ENCODE data around the gene ORAI2. TPM values are rescaled to one million over a fixed set of nuclear protein-coding genes. Genes with fewer than 3 reads are reported as not detected.

The ORAI2 gene
- 10 to 100 TPM; 19.9 to 72.6 (median 26.2) TPM for total RNA-seq
- polyA plus RNA-seq = 10 to 100 TPM; 29.5 to 33.5 TPM
- 34.7 reads per million, percentile 63 among the genes with 10 or more reads in this experiment for total RNA-seq

GRCh38 chr7:102433219-102434038 is at the start of gene ORAI2:
TSS of gene ORAI2 (plus strand) at chr7:102433575. CDS start at chr7:102438957, 5,382 bp downstream.
- Histone ChIP-seq H3K27ac (ENCODE audit: low read depth, low read length) (peak within 1 kb of the TSS; percentile 96), H3K4me1 (ENCODE audit: control insufficient read depth in 2 of 2, insufficient read depth in 2 of 2, low read length in 2 of 2) (peaks cover 34 to 55% of the 10 kb centered on the region in 2 donors), H3K36me3 (ENCODE audit: control insufficient read depth in 2 of 3, insufficient read depth in 3 of 3, low read length in 3 of 3) (peaks cover 0 to 4% (median 0%) of the 10 kb centered on the region in 3 experiments), H3K9me3 (ENCODE audit: control insufficient read depth in 2 of 3, low read length in 3 of 3) (no peaks in the 10 kb centered on the region), H3K4me3 (ENCODE audit: low read length) (peak within 1 kb of the TSS; percentile 59), H3K27me3 (ENCODE audit: control insufficient read depth in 2 of 2, insufficient read depth in 2 of 2, low read length in 2 of 2) (no peaks in the 10 kb centered on the region)
- H3K9me3 Mint-ChIP-seq = peaks cover 0 to 2% (median 0%) of the 10 kb centered on the region in 11 donors
- DNase-seq (peak; percentile 72 to 94 (median 81)), ATAC-seq (peak; percentile 86)
- H3K36me3 Mint-ChIP-seq = peaks cover 0 to 22% (median 0%) of the 10 kb centered on the region in 5 donors
- H3K27me3 Mint-ChIP-seq = no peaks in the 10 kb centered on the region
- peaks cover 38 to 62% (median 49%) of the 10 kb centered on the region in 7 donors for H3K4me1 Mint-ChIP-seq
- peak within 1 kb of the TSS; percentile 76 to 91 (median 88) for H3K4me3 Mint-ChIP-seq
- ChIA-PET POLR2A (interaction anchor here (1.0 to 20.5 kb wide), 5 partner anchors 18 to 33 kb away, joined by 4 to 510 read pairs (median 8); partner anchors contain the start of genes ALKBH4 and LRWD1), CTCF (interaction anchor here (0.6 to 4.6 kb wide), 6 partner anchors 18 to 36 kb away, joined by 3 to 20 read pairs (median 8); no protein-coding TSS in a partner anchor)
- intact Hi-C loops (cut with micrococcal nuclease) = loop anchor here (1.0 to 2.0 kb wide), 4 partner anchors 7 to 37 kb away; partner anchors contain the start of genes ALKBH4 (in 2 of the 2), LRWD1 (in 2 of the 2) and PRKRIP1 (in 1 of the 2)
- peak within 1 kb of the TSS; percentile 97 to 100 (median 99) for H3K27ac Mint-ChIP-seq

DNA sequence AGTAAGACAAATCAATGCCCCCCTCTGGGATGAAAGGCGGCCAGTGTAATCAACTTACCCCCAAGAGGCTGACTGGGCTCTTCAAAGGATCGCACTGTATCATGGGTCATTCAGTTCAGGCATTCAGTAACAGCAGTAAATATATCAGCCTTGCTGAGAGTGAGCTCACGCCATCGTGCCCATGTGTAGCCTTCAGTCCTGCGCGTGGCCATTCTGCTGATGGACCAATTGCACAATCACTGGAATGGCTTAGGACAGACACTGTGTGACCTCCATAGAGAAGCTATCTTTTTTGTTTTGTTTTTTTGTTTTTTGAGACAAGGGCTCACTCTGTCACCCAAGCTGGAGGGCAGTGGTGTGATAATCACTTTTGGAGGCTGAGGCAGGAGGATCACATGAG is 46.3 kb upstream of the ORAI2 start:
- CTCF ChIA-PET = interaction anchor here (0.8 kb wide), 1 partner anchor 108 kb away, joined by 6 read pairs; no protein-coding TSS in a partner anchor
- Histone ChIP-seq H3K36me3 (ENCODE audit: control insufficient read depth in 2 of 3, insufficient read depth in 3 of 3, low read length in 3 of 3) (peaks cover 0 to 10% (median 3%) of the 10 kb centered on the region in 3 experiments), H3K9me3 (ENCODE audit: control insufficient read depth in 2 of 3, low read length in 3 of 3) (no peaks in the 10 kb centered on the region), H3K4me3 (ENCODE audit: low read length) (no peak overlapping the region), H3K4me1 (ENCODE audit: control insufficient read depth in 2 of 2, insufficient read depth in 2 of 2, low read length in 2 of 2) (no peaks in the 10 kb centered on the region), H3K27ac (ENCODE audit: low read depth, low read length) (no peak overlapping the region), H3K27me3 (ENCODE audit: control insufficient read depth in 2 of 2, insufficient read depth in 2 of 2, low read length in 2 of 2) (no peaks in the 10 kb centered on the region)
- Mint-ChIP-seq H3K36me3 (peaks cover 0 to 12% (median 5%) of the 10 kb centered on the region in 5 donors), H3K27me3 (no peaks in the 10 kb centered on the region), H3K27ac (peak overlapping the region in 3 of 9 donors; percentile 22 to 36 (median 23)), H3K9me3 (peaks cover 0 to 2% (median 0%) of the 10 kb centered on the region in 11 donors), H3K4me3 (no peak overlapping the region), H3K4me1 (peaks cover 0 to 6% (median 0%) of the 10 kb centered on the region in 7 donors)
- DNase-seq (no peak), ATAC-seq (no peak)
- intact Hi-C loops (cut with micrococcal nuclease) = no loop called here
- POLR2A ChIA-PET = interaction anchor here (0.6 to 1.6 kb wide), 2 partner anchors 9 to 68 kb away, joined by 3 to 10 read pairs; partner anchors contain the start of gene PRKRIP1

DNA sequence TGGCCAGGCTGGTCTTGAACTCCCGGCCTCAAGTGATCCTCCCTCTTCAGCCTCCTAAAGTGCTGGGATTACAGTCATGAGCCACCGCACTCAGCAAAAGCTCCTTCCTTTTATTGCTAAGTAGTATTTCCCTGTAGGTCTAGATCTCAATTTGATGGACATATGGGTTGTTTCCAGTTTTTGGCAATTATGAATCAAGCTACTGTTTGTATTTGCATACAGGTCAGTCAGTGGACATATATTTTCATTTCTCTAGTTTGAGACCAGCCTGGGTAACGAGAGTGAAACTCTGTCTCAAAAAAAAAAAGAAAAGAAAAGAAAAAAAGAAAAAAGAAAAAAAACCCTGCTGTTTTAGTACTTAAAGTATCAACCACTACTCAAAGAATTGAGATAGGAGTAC is 43.6 kb upstream of the ORAI2 start:
- no peak for DNase-seq
- Mint-ChIP-seq H3K27ac (peak overlapping the region in 1 of 9 donors; percentile 6), H3K9me3 (peaks cover 0 to 2% (median 0%) of the 10 kb centered on the region in 11 donors), H3K4me3 (no peak overlapping the region), H3K4me1 (peaks cover 0 to 6% (median 0%) of the 10 kb centered on the region in 7 donors), H3K36me3 (peaks cover 0 to 8% (median 0%) of the 10 kb centered on the region in 5 donors), H3K27me3 (no peaks in the 10 kb centered on the region)
- Histone ChIP-seq H3K36me3 (ENCODE audit: control insufficient read depth in 2 of 3, insufficient read depth in 3 of 3, low read length in 3 of 3) (peaks cover 0 to 8% (median 0%) of the 10 kb centered on the region in 3 experiments), H3K9me3 (ENCODE audit: control insufficient read depth in 2 of 3, low read length in 3 of 3) (no peaks in the 10 kb centered on the region), H3K27me3 (ENCODE audit: control insufficient read depth in 2 of 2, insufficient read depth in 2 of 2, low read length in 2 of 2) (no peaks in the 10 kb centered on the region), H3K27ac (ENCODE audit: low read depth, low read length) (no peak overlapping the region), H3K4me3 (ENCODE audit: low read length) (no peak overlapping the region), H3K4me1 (ENCODE audit: control insufficient read depth in 2 of 2, insufficient read depth in 2 of 2, low read length in 2 of 2) (no peaks in the 10 kb centered on the region)
- CTCF ChIA-PET = interaction anchor here (0.7 to 2.5 kb wide), 2 partner anchors 79 to 110 kb away, joined by 5 to 12 read pairs; no protein-coding TSS in a partner anchor
- POLR2A ChIA-PET = interaction anchor here (0.7 kb wide), 1 partner anchor 77 kb away, joined by 4 read pairs; no protein-coding TSS in a partner anchor
- intact Hi-C loops (cut with micrococcal nuclease) = loop anchor here (1.0 to 5.0 kb wide), 2 partner anchors 111 to 848 kb away; no protein-coding TSS in a partner anchor
- no peak for ATAC-seq

- H3K4me1 Mint-ChIP-seq = peaks cover 5 to 7% (median 6%) of the 10 kb centered on the region in 7 donors
- no peak overlapping the region for H3K4me3 ChIP-seq (ENCODE audit: low read length)
- peaks cover 0 to 2% (median 0%) of the 10 kb centered on the region in 11 donors for H3K9me3 Mint-ChIP-seq
- ChIA-PET POLR2A (interaction anchor here (1.2 kb wide), 1 partner anchor 24 kb away, joined by 3 read pairs; no protein-coding TSS in a partner anchor), CTCF (interaction anchor here (0.9 to 1.6 kb wide), 7 partner anchors 14 to 848 kb away, joined by 3 to 5 read pairs (median 3); no protein-coding TSS in a partner anchor)
- peaks cover 0 to 6% of the 10 kb centered on the region in 2 donors for H3K4me1 ChIP-seq (ENCODE audit: control insufficient read depth in 2 of 2, insufficient read depth in 2 of 2, low read length in 2 of 2)
- peak; percentile 37 to 72 (median 60) for DNase-seq
- H3K27me3 ChIP-seq (ENCODE audit: control insufficient read depth in 2 of 2, insufficient read depth in 2 of 2, low read length in 2 of 2) = no peaks in the 10 kb centered on the region
- intact Hi-C loops (cut with micrococcal nuclease) = loop anchor here (1.0 to 5.0 kb wide), 2 partner anchors 112 to 849 kb away; no protein-coding TSS in a partner anchor
- ATAC-seq = peak; percentile 84
- H3K9me3 ChIP-seq (ENCODE audit: control insufficient read depth in 2 of 3, low read length in 3 of 3) = no peaks in the 10 kb centered on the region
- H3K27ac ChIP-seq (ENCODE audit: low read depth, low read length) = no peak overlapping the region
- peaks cover 0 to 8% (median 0%) of the 10 kb centered on the region in 3 experiments for H3K36me3 ChIP-seq (ENCODE audit: control insufficient read depth in 2 of 3, insufficient read depth in 3 of 3, low read length in 3 of 3)
- H3K36me3 Mint-ChIP-seq = peaks cover 0 to 6% (median 0%) of the 10 kb centered on the region in 5 donors
- H3K4me3 Mint-ChIP-seq = no peak overlapping the region
- no peaks in the 10 kb centered on the region for H3K27me3 Mint-ChIP-seq
- H3K27ac Mint-ChIP-seq = no peak overlapping the region
Observed at GRCh38 chr7:102390697-102391484, 42.5 kb upstream of the ORAI2 start.

- peaks cover 9 to 18% (median 13%) of the 10 kb centered on the region in 7 donors for H3K4me1 Mint-ChIP-seq
- ATAC-seq (no peak), DNase-seq (no peak)
- no peak overlapping the region for H3K4me3 Mint-ChIP-seq
- no peaks in the 10 kb centered on the region for H3K9me3 ChIP-seq (ENCODE audit: control insufficient read depth in 2 of 3, low read length in 3 of 3)
- H3K36me3 Mint-ChIP-seq = peaks cover 0 to 6% (median 0%) of the 10 kb centered on the region in 5 donors
- peaks cover 0 to 9% (median 0%) of the 10 kb centered on the region in 3 experiments for H3K36me3 ChIP-seq (ENCODE audit: control insufficient read depth in 2 of 3, insufficient read depth in 3 of 3, low read length in 3 of 3)
- ChIA-PET POLR2A (no interaction called here), CTCF (interaction anchor here (0.8 to 1.6 kb wide), 4 partner anchors 13 to 113 kb away, joined by 3 to 4 read pairs (median 4); no protein-coding TSS in a partner anchor)
- H3K27me3 ChIP-seq (ENCODE audit: control insufficient read depth in 2 of 2, insufficient read depth in 2 of 2, low read length in 2 of 2) = no peaks in the 10 kb centered on the region
- H3K4me3 ChIP-seq (ENCODE audit: low read length) = no peak overlapping the region
- H3K27ac ChIP-seq (ENCODE audit: low read depth, low read length) = no peak overlapping the region
- H3K4me1 ChIP-seq (ENCODE audit: control insufficient read depth in 2 of 2, insufficient read depth in 2 of 2, low read length in 2 of 2) = peaks cover 8 to 12% of the 10 kb centered on the region in 2 donors
- H3K9me3 Mint-ChIP-seq = no peaks in the 10 kb centered on the region
- intact Hi-C loops (cut with micrococcal nuclease) = loop anchor here in 1 of 2 donors (5.0 kb wide), 1 partner anchor 850 kb away; no protein-coding TSS in a partner anchor
- H3K27ac Mint-ChIP-seq = peak overlapping the region in 4 of 9 donors; percentile 7 to 88 (median 16)
- no peaks in the 10 kb centered on the region for H3K27me3 Mint-ChIP-seq
Observed at GRCh38 chr7:102392330-102392729, 41.0 kb upstream of the ORAI2 start.
